CD4-positive, alpha-beta T cell (primary cell): Measurements from ENCODE around the gene IGSF10. TPM values are rescaled to one million over a fixed set of nuclear protein-coding genes. Genes with fewer than 3 reads are reported as not detected.

Experiments
- ATAC-seq: fragments of 200-7000 bp; cut with Tn5 transposase; one replicate; pipeline ENCODE4 v1.10.0; 2022; ENCODE audit warnings: mild to moderate bottlenecking; ENCODE audit not compliant: poor library complexity
- CTCF ChIA-PET: fragments of 350-600 bp; sonication (Branson Sonifier 250); formaldehyde crosslinking; loops from one replicate; lab custom pipeline; 2021; ENCODE audit warnings: antibody characterized with exemption, inconsistent platforms; lab: Charles Lee
- POLR2A ChIA-PET: fragments of 350-600 bp; sonication (Branson Sonifier 250); formaldehyde crosslinking; loops from one replicate; lab custom pipeline; 2021; ENCODE audit warnings: antibody characterized with exemption, inconsistent platforms; lab: Charles Lee
- DNase-seq, 14 experiments: peaks; one replicate each; pipeline ENCODE4 v3.0.0-alpha.2; 2013 to 2020; ENCODE audit warnings: mixed read lengths in 2 of 14
- H3K27ac ChIP-seq, 2 donors: one replicate each; pipeline versions ENCODE4 v1.5.1 to v1.7.0; 2013; ENCODE audit warnings: low read length in 2 of 2, low read depth in 1 of 2, mild to moderate bottlenecking in 1 of 2
- H3K27me3 ChIP-seq, 2 experiments: 1 replicate in 1 of 2; 2 replicates in 1 of 2; pipeline versions ENCODE4 v1.6.1 to v1.7.0; 2013; ENCODE audit warnings: low read length in 2 of 2, control low read depth in 1 of 2, mild to moderate bottlenecking in 1 of 2, moderate library complexity in 1 of 2; ENCODE audit not compliant: insufficient read depth in 2 of 2, control insufficient read depth in 1 of 2
- H3K36me3 ChIP-seq: one replicate; pipeline ENCODE4 v1.6.1; 2013; ENCODE audit warnings: low read length, control low read depth; ENCODE audit not compliant: insufficient read depth
- H3K4me1 ChIP-seq: one replicate; pipeline ENCODE4 v1.6.1; 2013; ENCODE audit warnings: low read length, control low read depth; ENCODE audit not compliant: insufficient read depth
- H3K4me3 ChIP-seq: one replicate; pipeline ENCODE4 v1.5.1; 2013; ENCODE audit warnings: mild to moderate bottlenecking, low read length, moderate library complexity
- H3K9me3 ChIP-seq, 2 experiments: 1 replicate in 1 of 2; 2 replicates in 1 of 2; pipeline versions ENCODE4 v1.6.1 to v1.7.0; 2013; ENCODE audit warnings: low read length in 2 of 2, mild to moderate bottlenecking in 2 of 2, control low read depth in 1 of 2, moderate library complexity in 1 of 2; ENCODE audit not compliant: control insufficient read depth in 1 of 2, insufficient read depth in 1 of 2
- H3K27ac Mint-ChIP-seq: one replicate; pipeline ENCODE4 v1.8.0; 2020; ENCODE audit warnings: mixed read lengths
- H3K27me3 Mint-ChIP-seq: one replicate; pipeline ENCODE4 v1.8.0; 2021; ENCODE audit warnings: mixed read lengths
- H3K36me3 Mint-ChIP-seq: one replicate; pipeline ENCODE4 v1.8.0; 2021; ENCODE audit warnings: low read depth, mixed read lengths
- H3K4me1 Mint-ChIP-seq: one replicate; pipeline ENCODE4 v1.8.0; 2021; ENCODE audit warnings: low read depth, mixed read lengths
- H3K4me3 Mint-ChIP-seq: one replicate; pipeline ENCODE4 v1.8.0; 2020; ENCODE audit warnings: mild to moderate bottlenecking, mixed read lengths
- H3K9me3 Mint-ChIP-seq: one replicate; pipeline ENCODE4 v1.8.0; 2020; ENCODE audit warnings: mixed read lengths
- intact Hi-C, 2 experiments: fragments of 100-400 bp; cut with DNase I in 1 of 2; cut with micrococcal nuclease in 1 of 2; formaldehyde crosslinking; loops; one replicate each; pipeline versions ENCODE4 v1.15.1 to v1.9.0; 2023 to 2025; cut with DNase I, micrococcal nuclease
- total RNA-seq, 174 experiments: library from RNA in 2 of 174; stranded (reverse) in 2 of 174; gene quantifications; one replicate each; pipeline ENCODE4 v1.2.3 and lab custom pipeline; 2021 to 2026
- TF ChIP-seq, protein P1 (sequence below): fragments of 200-600 bp; IDR thresholded peaks from one replicate; pipeline ENCODE4 v1.8.0; 2022; ENCODE audit warnings: antibody characterized with exemption, mild to moderate bottlenecking

IGSF10 gene
- total RNA-seq, 2 experiments from 2014 or later = not detected

DNA sequence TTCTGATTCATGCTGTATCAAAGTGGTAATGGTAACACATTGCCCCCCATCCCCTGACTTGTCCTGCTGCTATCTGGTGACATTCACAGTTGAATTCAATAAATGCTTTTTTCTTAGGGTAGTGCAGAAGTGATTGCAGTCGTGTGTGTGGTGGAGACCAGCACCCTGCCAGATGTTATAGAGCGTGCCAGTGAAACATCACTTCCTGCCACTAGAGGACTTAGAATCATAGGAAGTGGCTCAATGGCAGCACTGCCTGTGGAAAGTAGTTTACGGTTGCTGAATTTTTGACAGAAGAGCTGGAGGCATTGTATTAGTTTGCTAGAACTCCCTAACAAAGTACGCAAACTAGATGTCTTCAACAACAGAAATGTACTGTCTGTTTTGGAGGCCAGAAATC is 38.9 kb downstream of the IGSF10 start:
- H3K36me3 ChIP-seq = no peaks in the 10 kb centered on the region
- H3K4me3 ChIP-seq = no peak overlapping the region
- Mint-ChIP-seq H3K9me3 (no peaks in the 10 kb centered on the region), H3K27ac (no peak overlapping the region), H3K27me3 (no peaks in the 10 kb centered on the region), H3K4me3 (no peak overlapping the region), H3K36me3 (no peaks in the 10 kb centered on the region), H3K4me1 (no peaks in the 10 kb centered on the region)
- H3K9me3 ChIP-seq = no peaks in the 10 kb centered on the region
- TF ChIP-seq, protein P1, sequence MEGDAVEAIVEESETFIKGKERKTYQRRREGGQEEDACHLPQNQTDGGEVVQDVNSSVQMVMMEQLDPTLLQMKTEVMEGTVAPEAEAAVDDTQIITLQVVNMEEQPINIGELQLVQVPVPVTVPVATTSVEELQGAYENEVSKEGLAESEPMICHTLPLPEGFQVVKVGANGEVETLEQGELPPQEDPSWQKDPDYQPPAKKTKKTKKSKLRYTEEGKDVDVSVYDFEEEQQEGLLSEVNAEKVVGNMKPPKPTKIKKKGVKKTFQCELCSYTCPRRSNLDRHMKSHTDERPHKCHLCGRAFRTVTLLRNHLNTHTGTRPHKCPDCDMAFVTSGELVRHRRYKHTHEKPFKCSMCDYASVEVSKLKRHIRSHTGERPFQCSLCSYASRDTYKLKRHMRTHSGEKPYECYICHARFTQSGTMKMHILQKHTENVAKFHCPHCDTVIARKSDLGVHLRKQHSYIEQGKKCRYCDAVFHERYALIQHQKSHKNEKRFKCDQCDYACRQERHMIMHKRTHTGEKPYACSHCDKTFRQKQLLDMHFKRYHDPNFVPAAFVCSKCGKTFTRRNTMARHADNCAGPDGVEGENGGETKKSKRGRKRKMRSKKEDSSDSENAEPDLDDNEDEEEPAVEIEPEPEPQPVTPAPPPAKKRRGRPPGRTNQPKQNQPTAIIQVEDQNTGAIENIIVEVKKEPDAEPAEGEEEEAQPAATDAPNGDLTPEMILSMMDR = no peak
- no peaks in the 10 kb centered on the region for H3K4me1 ChIP-seq
- CTCF ChIA-PET = no interaction called here
- no peak for ATAC-seq
- DNase-seq = no peak
- H3K27me3 ChIP-seq = no peaks in the 10 kb centered on the region
- H3K27ac ChIP-seq = no peak overlapping the region
- POLR2A ChIA-PET = no interaction called here
- intact Hi-C loops = no loop called here

- no peak for ATAC-seq
- H3K4me1 Mint-ChIP-seq = no peaks in the 10 kb centered on the region
- CTCF ChIA-PET = no interaction called here
- no peak for DNase-seq
- Histone ChIP-seq H3K27ac (no peak overlapping the region), H3K4me3 (no peak overlapping the region), H3K36me3 (no peaks in the 10 kb centered on the region), H3K4me1 (no peaks in the 10 kb centered on the region), H3K27me3 (no peaks in the 10 kb centered on the region), H3K9me3 (no peaks in the 10 kb centered on the region)
- POLR2A ChIA-PET = no interaction called here
- no peaks in the 10 kb centered on the region for H3K9me3 Mint-ChIP-seq
- intact Hi-C loops = no loop called here
- TF ChIP-seq, protein P1 = no peak
- no peak overlapping the region for H3K4me3 Mint-ChIP-seq
- H3K27ac Mint-ChIP-seq = no peak overlapping the region
- H3K27me3 Mint-ChIP-seq = no peaks in the 10 kb centered on the region
- no peaks in the 10 kb centered on the region for H3K36me3 Mint-ChIP-seq
These were observed 41.1 kb downstream of the IGSF10 start for GRCh38 chr3:151419806-151420205.

- no peak overlapping the region for H3K27ac ChIP-seq
- H3K27me3 ChIP-seq = no peaks in the 10 kb centered on the region
- Mint-ChIP-seq H3K27ac (no peak overlapping the region), H3K36me3 (no peaks in the 10 kb centered on the region), H3K4me1 (no peaks in the 10 kb centered on the region), H3K9me3 (no peaks in the 10 kb centered on the region), H3K4me3 (no peak overlapping the region), H3K27me3 (no peaks in the 10 kb centered on the region)
- no peak for ATAC-seq
- ChIA-PET CTCF (no interaction called here), POLR2A (no interaction called here)
- intact Hi-C loops = no loop called here
- H3K36me3 ChIP-seq = no peaks in the 10 kb centered on the region
- TF ChIP-seq, protein P1 = no peak
- H3K4me1 ChIP-seq = no peaks in the 10 kb centered on the region
- DNase-seq = no peak
- H3K4me3 ChIP-seq = no peak overlapping the region
- H3K9me3 ChIP-seq = peaks cover 0 to 3% of the 10 kb centered on the region in 2 experiments
These were observed 45.6 kb downstream of the IGSF10 start for GRCh38 chr3:151415289-151415688.
